ENCODE measurements around the gene EPHB3. TPM values are rescaled to one million over a fixed set of nuclear protein-coding genes. Genes with fewer than 3 reads are reported as not detected.

EPHB3 gene
- total and polyA plus RNA-seq, 2 donors (not counting 3 experiments of a cell fraction or from before 2014, with no cell fraction given), result 0.01 TPM; not detected in 1

DNA sequence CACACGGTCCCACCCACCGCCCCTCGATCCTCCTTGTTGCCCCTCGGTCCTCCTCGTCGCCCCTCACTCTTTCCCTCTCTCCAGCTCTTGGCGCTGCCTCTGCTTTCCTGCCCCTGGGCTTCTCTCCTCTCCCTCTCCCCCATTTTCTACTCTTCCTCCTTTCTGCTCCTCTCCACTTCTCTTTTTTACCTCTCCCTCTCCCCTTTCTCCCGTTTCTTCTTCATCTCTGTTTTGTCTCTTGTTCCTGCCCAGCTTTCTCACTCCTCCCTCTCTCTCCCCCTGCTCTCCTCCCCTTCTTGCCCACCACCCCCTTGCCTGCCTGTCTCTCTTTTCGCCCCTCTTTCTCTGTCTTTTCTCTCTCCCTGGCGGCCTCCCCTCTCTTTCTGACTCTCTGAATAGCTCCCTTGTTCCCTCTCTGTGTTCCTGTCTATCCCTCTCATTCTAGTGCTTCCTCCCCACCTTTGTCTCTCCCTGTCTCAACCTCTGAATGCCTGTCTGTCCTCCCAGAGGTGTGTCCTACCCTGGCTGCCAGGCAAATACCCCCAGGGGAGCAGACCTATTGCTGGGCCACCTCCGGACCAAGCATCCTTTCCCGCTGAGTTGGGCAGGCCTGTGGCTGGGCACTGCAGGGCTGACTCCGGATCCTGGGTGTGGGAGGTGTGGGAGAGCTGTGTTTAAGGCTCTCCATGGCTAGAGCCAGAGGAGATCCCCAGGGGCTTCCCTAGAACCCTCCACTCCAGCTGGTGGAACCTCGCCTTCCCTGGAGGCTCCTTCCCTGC, 41.0 kb downstream of the EPHB3 start:
- no peak overlapping the region for H2AFZ ChIP-seq (ENCODE audit: low read depth, low read length)
- dilution Hi-C loops (cut with MboI; ENCODE audit: extremely low pct_ligation_motif_present, low sequenced_read_pairs) (no loop called here), intact Hi-C loops (cut with micrococcal nuclease) (no loop called here)
- no TSS peak for BruUV-seq (replicated peaks)
- H3K4me2 ChIP-seq (ENCODE audit: insufficient read depth, low read length), result no peak overlapping the region
- H3K27ac ChIP-seq (ENCODE audit: insufficient read depth, low read depth, low read length), result no peak overlapping the region
- H3K4me1 ChIP-seq (ENCODE audit: control insufficient read depth, extremely low read depth, insufficient read depth, low read length), result no peaks in the 10 kb centered on the region
- no peaks in the 10 kb centered on the region for H3K36me3 ChIP-seq (ENCODE audit: control insufficient read depth in 2 of 2, extremely low read depth in 1 of 2, insufficient read depth in 2 of 2, low read length in 2 of 2)
- DNase-seq (ENCODE audit: low read depth, low spot score) (no peak), FAIRE-seq (no peak)
- H3K9ac ChIP-seq (replicated peaks; ENCODE audit: extremely low read depth, insufficient read depth, low read length), result no peak overlapping the region
- H3K9me3 ChIP-seq (replicated peaks; ENCODE audit: control insufficient read depth, insufficient read depth, low read length), result no peaks in the 10 kb centered on the region
- TF ChIP-seq EZH2 (IDR thresholded peaks at IDR 0.05; ENCODE audit: borderline replicate concordance, low read depth, low read length, severe bottlenecking), result peak; percentile 73
- TF ChIP-seq, protein P1, sequence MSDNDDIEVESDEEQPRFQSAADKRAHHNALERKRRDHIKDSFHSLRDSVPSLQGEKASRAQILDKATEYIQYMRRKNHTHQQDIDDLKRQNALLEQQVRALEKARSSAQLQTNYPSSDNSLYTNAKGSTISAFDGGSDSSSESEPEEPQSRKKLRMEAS (IDR thresholded peaks at IDR 0.05; ENCODE audit: insufficient read depth, insufficient read length), result no peak
- H3K9me1 ChIP-seq (replicated peaks; ENCODE audit: control insufficient read depth, extremely low read depth, insufficient read depth, low read length), result no peaks in the 10 kb centered on the region
- H4K20me1 ChIP-seq (replicated peaks; ENCODE audit: control insufficient read depth, extremely low read depth, insufficient read depth, low read length), result no peaks in the 10 kb centered on the region
- H3K27me3 ChIP-seq (ENCODE audit: control insufficient read depth in 2 of 2, insufficient read depth in 2 of 2, low read length in 2 of 2), result peaks cover 48 to 49% of the 10 kb centered on the region in 2 experiments
- POLR2A ChIA-PET, result no interaction called here
- H3K79me2 ChIP-seq (ENCODE audit: control insufficient read depth, insufficient read depth, low read length), result no peaks in the 10 kb centered on the region
- CTCF ChIA-PET, result interaction anchor here (1.9 kb wide), 1 partner anchor 41 kb away, joined by 6 read pairs; the partner anchor contains the start of gene EPHB3
- H3K4me3 ChIP-seq (replicated peaks in 1 of 3; ENCODE audit: insufficient read depth in 1 of 3, low read depth in 1 of 3, low read length in 3 of 3), result no peak overlapping the region

DNA sequence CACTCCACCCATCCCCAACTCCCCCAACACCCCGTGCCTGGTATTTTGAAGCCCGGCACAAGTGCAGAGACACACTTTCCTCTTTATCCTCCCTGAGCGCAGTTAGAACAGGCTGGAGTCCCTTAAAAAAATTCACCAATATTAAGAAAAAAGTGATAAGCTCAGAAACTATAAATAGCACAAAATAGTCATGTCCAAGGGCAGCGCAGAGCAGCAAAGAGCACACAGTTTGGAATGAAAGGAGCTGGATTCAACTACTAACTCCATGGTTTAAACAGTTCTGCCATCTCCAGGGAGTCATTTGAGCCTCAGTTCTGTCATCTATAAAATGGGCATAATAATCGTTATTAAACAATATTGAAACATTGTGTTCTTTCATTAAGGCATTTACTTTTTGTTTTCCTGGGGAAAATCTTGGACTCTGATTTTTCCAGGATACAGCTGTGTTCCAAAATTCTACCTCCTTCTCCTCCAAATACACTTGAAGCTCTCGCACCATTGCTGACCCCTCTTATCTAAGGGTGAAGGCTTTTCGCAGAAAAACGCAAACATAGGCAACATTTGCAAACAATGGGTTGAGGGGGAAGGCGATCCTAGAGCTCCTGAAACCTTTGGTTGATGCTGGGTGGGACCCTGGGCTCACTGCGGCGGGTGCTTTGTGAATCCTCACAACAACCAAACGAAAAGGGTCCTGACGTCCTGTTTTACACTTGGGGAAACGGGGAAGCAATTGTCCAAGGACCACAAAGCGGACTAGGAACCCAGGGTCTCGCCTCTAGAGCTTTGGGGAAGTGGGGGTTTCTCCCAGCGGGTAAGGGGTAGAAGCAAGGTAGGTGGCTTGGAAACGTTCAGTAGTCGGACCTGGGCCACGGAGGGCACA, 41.8 kb downstream of the EPHB3 start:
- Histone ChIP-seq H3K4me2 (ENCODE audit: insufficient read depth, low read length) (no peak overlapping the region), H3K36me3 (ENCODE audit: control insufficient read depth in 2 of 2, extremely low read depth in 1 of 2, insufficient read depth in 2 of 2, low read length in 2 of 2) (no peaks in the 10 kb centered on the region), H3K27me3 (ENCODE audit: control insufficient read depth in 2 of 2, insufficient read depth in 2 of 2, low read length in 2 of 2) (peaks cover 48 to 49% of the 10 kb centered on the region in 2 experiments), H3K9ac (replicated peaks; ENCODE audit: extremely low read depth, insufficient read depth, low read length) (no peak overlapping the region), H4K20me1 (replicated peaks; ENCODE audit: control insufficient read depth, extremely low read depth, insufficient read depth, low read length) (no peaks in the 10 kb centered on the region), H3K4me1 (ENCODE audit: control insufficient read depth, extremely low read depth, insufficient read depth, low read length) (no peaks in the 10 kb centered on the region), H2AFZ (ENCODE audit: low read depth, low read length) (no peak overlapping the region), H3K9me1 (replicated peaks; ENCODE audit: control insufficient read depth, extremely low read depth, insufficient read depth, low read length) (no peaks in the 10 kb centered on the region), H3K79me2 (ENCODE audit: control insufficient read depth, insufficient read depth, low read length) (no peaks in the 10 kb centered on the region), H3K27ac (ENCODE audit: insufficient read depth, low read depth, low read length) (no peak overlapping the region), H3K9me3 (replicated peaks; ENCODE audit: control insufficient read depth, insufficient read depth, low read length) (no peaks in the 10 kb centered on the region), H3K4me3 (replicated peaks in 1 of 3; ENCODE audit: insufficient read depth in 1 of 3, low read depth in 1 of 3, low read length in 3 of 3) (no peak overlapping the region)
- CTCF ChIA-PET, result interaction anchor here (1.9 kb wide), 1 partner anchor 42 kb away, joined by 6 read pairs; the partner anchor contains the start of gene EPHB3
- no peak for TF ChIP-seq POLR2AphosphoS5 (IDR thresholded peaks at IDR 0.05; ENCODE audit: insufficient read depth, low read depth, low read length)
- TF ChIP-seq EZH2 (IDR thresholded peaks at IDR 0.05; ENCODE audit: borderline replicate concordance, low read depth, low read length, severe bottlenecking), result no peak
- TF ChIP-seq, protein P2, sequence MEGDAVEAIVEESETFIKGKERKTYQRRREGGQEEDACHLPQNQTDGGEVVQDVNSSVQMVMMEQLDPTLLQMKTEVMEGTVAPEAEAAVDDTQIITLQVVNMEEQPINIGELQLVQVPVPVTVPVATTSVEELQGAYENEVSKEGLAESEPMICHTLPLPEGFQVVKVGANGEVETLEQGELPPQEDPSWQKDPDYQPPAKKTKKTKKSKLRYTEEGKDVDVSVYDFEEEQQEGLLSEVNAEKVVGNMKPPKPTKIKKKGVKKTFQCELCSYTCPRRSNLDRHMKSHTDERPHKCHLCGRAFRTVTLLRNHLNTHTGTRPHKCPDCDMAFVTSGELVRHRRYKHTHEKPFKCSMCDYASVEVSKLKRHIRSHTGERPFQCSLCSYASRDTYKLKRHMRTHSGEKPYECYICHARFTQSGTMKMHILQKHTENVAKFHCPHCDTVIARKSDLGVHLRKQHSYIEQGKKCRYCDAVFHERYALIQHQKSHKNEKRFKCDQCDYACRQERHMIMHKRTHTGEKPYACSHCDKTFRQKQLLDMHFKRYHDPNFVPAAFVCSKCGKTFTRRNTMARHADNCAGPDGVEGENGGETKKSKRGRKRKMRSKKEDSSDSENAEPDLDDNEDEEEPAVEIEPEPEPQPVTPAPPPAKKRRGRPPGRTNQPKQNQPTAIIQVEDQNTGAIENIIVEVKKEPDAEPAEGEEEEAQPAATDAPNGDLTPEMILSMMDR (IDR thresholded peaks at IDR 0.05; ENCODE audit: extremely low read depth in 1 of 2, insufficient read depth in 1 of 2, low read depth in 1 of 2, low read length in 2 of 2), result no peak
- TF ChIP-seq, protein P1 (IDR thresholded peaks at IDR 0.05; ENCODE audit: insufficient read depth, insufficient read length), result no peak
- TF ChIP-seq MYC (IDR thresholded peaks at IDR 0.05; ENCODE audit: low read depth, low read length), result no peak
- TF ChIP-seq POLR2A (IDR thresholded peaks at IDR 0.05; ENCODE audit: low read depth, low read length), result no peak
- no peak for TF ChIP-seq JUN (IDR thresholded peaks at IDR 0.05; ENCODE audit: borderline replicate concordance, insufficient read depth, insufficient read length, low read depth)
- no peak for TF ChIP-seq GATA2 (IDR thresholded peaks at IDR 0.05; ENCODE audit: insufficient read depth, insufficient read length, low read depth, low read length)
- no peak for TF ChIP-seq FOS (IDR thresholded peaks at IDR 0.05; ENCODE audit: borderline replicate concordance, insufficient read depth, low read length)
- intact Hi-C loops (cut with micrococcal nuclease), result no loop called here
- dilution Hi-C loops (cut with MboI; ENCODE audit: extremely low pct_ligation_motif_present, low sequenced_read_pairs), result no loop called here
- POLR2A ChIA-PET, result no interaction called here
- DNase-seq (ENCODE audit: low read depth, low spot score) (no peak), FAIRE-seq (no peak)
- no TSS peak for BruUV-seq (replicated peaks)

Measured in endothelial cell of umbilical vein (primary cell).